DOHH2 (cell line): ENCODE measurements around the gene TAB3.
"Not testable (repeated sequence)": the region's sequence is repeated elsewhere in the genome, so short reads cannot be mapped to it uniquely, and the experiment has no call there.

Experiments
- H3F3A ChIP-seq: fragments of 200-600 bp; sonication (generic), shearing (Covaris generic); 2 replicates; pipeline ENCODE4 v1.6.0; 2016; ENCODE audit warnings: antibody characterized with exemption, mild to moderate bottlenecking; ENCODE audit not compliant: control insufficient read depth, insufficient read depth
- H3K27ac ChIP-seq: fragments of 200-600 bp; sonication (generic); 2 replicates; pipeline ENCODE4 v1.5.1; 2014; ENCODE audit warnings: low read depth, mild to moderate bottlenecking, low read length, moderate library complexity
- H3K27me3 ChIP-seq: fragments of 200-600 bp; sonication (generic); 2 replicates; pipeline ENCODE4 v1.6.1; 2014; ENCODE audit warnings: mild to moderate bottlenecking, low read length, mixed read lengths; ENCODE audit not compliant: control insufficient read depth
- H3K36me3 ChIP-seq: fragments of 200-600 bp; sonication (generic); 2 replicates; pipeline ENCODE4 v1.6.1; 2014; ENCODE audit warnings: mild to moderate bottlenecking, low read length, moderate library complexity, mixed read lengths; ENCODE audit not compliant: control insufficient read depth
- H3K4me1 ChIP-seq: fragments of 200-600 bp; sonication (generic); 2 replicates; pipeline ENCODE4 v1.6.1; 2014; ENCODE audit warnings: mild to moderate bottlenecking, low read length, mixed read lengths; ENCODE audit not compliant: control insufficient read depth
- H3K4me2 ChIP-seq: fragments of 200-600 bp; sonication (generic); 2 replicates; pipeline ENCODE4 v1.6.0; 2014; ENCODE audit warnings: mild to moderate bottlenecking, low read length, moderate library complexity
- H3K4me3 ChIP-seq: fragments of 200-600 bp; sonication (generic); 2 replicates; pipeline ENCODE4 v1.5.1; 2014; ENCODE audit warnings: mild to moderate bottlenecking, low read length, mixed read lengths
- H3K79me2 ChIP-seq: fragments of 200-600 bp; sonication (generic); 2 replicates; pipeline ENCODE4 v1.6.1; 2014; ENCODE audit warnings: mild to moderate bottlenecking, low read length, mixed read lengths; ENCODE audit not compliant: control insufficient read depth
- H3K9me2 ChIP-seq: fragments of 200-600 bp; sonication (generic); replicated peaks from 2 replicates; pipeline ENCODE4 v1.6.1; 2014; ENCODE audit warnings: mild to moderate bottlenecking, low read length, mixed read lengths; ENCODE audit not compliant: control insufficient read depth
- H3K9me3 ChIP-seq: fragments of 200-600 bp; sonication (generic); 2 replicates; pipeline ENCODE4 v1.6.1; 2014; ENCODE audit warnings: antibody characterized with exemption, low read length, mixed read lengths; ENCODE audit not compliant: control insufficient read depth, insufficient read depth
- H4K20me1 ChIP-seq: fragments of 200-600 bp; sonication (generic); 2 replicates; pipeline ENCODE4 v1.6.0; 2014; ENCODE audit warnings: low read depth, mild to moderate bottlenecking, antibody characterized with exemption, low read length, moderate library complexity; ENCODE audit not compliant: control insufficient read depth, insufficient read depth
- EZH2phosphoT487 ChIP-seq: fragments of 200-600 bp; sonication (generic); IDR thresholded peaks from 2 replicates; pipeline ENCODE4 v1.6.1; 2017; ENCODE audit warnings: borderline replicate concordance, mild to moderate bottlenecking, antibody characterized with exemption, low read length, moderate library complexity, mixed read lengths
- TF ChIP-seq, protein P1 (sequence below): fragments of 200-600 bp; sonication (generic); IDR thresholded peaks from one replicate; pipeline ENCODE4 v1.5.1; 2014; ENCODE audit warnings: antibody characterized with exemption, mild to moderate bottlenecking, low read depth, low read length; ENCODE audit not compliant: poor library complexity, severe bottlenecking

The TAB3 gene

GRCh38 chrX:30799327-30799726 lies 89.7 kb downstream of the TAB3 start:
- Histone ChIP-seq H3K4me2 (no peak overlapping the region), H3K79me2 (no peaks in the 10 kb centered on the region), H3K27ac (no peak overlapping the region), H3K27me3 (no peaks in the 10 kb centered on the region), H3K9me2 (no peaks in the 10 kb centered on the region), H3F3A (no peaks in the 10 kb centered on the region), H3K9me3 (no peaks in the 10 kb centered on the region), H4K20me1 (no peaks in the 10 kb centered on the region), H3K4me1 (no peaks in the 10 kb centered on the region), H3K4me3 (no peak overlapping the region), H3K36me3 (no peaks in the 10 kb centered on the region)
- TF ChIP-seq, protein P1, sequence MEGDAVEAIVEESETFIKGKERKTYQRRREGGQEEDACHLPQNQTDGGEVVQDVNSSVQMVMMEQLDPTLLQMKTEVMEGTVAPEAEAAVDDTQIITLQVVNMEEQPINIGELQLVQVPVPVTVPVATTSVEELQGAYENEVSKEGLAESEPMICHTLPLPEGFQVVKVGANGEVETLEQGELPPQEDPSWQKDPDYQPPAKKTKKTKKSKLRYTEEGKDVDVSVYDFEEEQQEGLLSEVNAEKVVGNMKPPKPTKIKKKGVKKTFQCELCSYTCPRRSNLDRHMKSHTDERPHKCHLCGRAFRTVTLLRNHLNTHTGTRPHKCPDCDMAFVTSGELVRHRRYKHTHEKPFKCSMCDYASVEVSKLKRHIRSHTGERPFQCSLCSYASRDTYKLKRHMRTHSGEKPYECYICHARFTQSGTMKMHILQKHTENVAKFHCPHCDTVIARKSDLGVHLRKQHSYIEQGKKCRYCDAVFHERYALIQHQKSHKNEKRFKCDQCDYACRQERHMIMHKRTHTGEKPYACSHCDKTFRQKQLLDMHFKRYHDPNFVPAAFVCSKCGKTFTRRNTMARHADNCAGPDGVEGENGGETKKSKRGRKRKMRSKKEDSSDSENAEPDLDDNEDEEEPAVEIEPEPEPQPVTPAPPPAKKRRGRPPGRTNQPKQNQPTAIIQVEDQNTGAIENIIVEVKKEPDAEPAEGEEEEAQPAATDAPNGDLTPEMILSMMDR, result no peak
- no peak for TF ChIP-seq EZH2phosphoT487

- Histone ChIP-seq H3K36me3 (no peaks in the 10 kb centered on the region), H3K4me3 (no peak overlapping the region), H3K9me2 (no peaks in the 10 kb centered on the region), H3K4me1 (no peaks in the 10 kb centered on the region), H3K4me2 (no peak overlapping the region), H3K9me3 (no peaks in the 10 kb centered on the region), H3K27ac (no peak overlapping the region), H4K20me1 (no peaks in the 10 kb centered on the region), H3F3A (no peaks in the 10 kb centered on the region), H3K27me3 (no peaks in the 10 kb centered on the region), H3K79me2 (no peaks in the 10 kb centered on the region)
- TF ChIP-seq EZH2phosphoT487, result no peak
- TF ChIP-seq, protein P1, result no peak
Measured at GRCh38 chrX:30798810-30799209, 90.2 kb downstream of the TAB3 start.

GRCh38 chrX:30797301-30797700 lies 91.8 kb downstream of the TAB3 start:
- not testable (repeated sequence) for H3K27me3 ChIP-seq, H3K9me2 ChIP-seq, H3K79me2 ChIP-seq, H3K4me3 ChIP-seq, H3K4me1 ChIP-seq, H3K27ac ChIP-seq, H4K20me1 ChIP-seq, H3K9me3 ChIP-seq, H3K4me2 ChIP-seq, H3F3A ChIP-seq, H3K36me3 ChIP-seq

- H3F3A ChIP-seq, result no peaks in the 10 kb centered on the region
- no peaks in the 10 kb centered on the region for H3K9me3 ChIP-seq
- no peak overlapping the region for H3K4me3 ChIP-seq
Measured at GRCh38 chrX:30795981-30796958, 92.8 kb downstream of the TAB3 start.

More at GRCh38 chrX:30795981-30796958, 92.8 kb downstream of the TAB3 start:
- H3K79me2 ChIP-seq, result no peaks in the 10 kb centered on the region
- no peak for TF ChIP-seq EZH2phosphoT487
- TF ChIP-seq, protein P1, result no peak
- no peak overlapping the region for H3K27ac ChIP-seq
- no peaks in the 10 kb centered on the region for H3K9me2 ChIP-seq
- H4K20me1 ChIP-seq, result no peaks in the 10 kb centered on the region
- H3K4me2 ChIP-seq, result no peak overlapping the region
- no peaks in the 10 kb centered on the region for H3K4me1 ChIP-seq
- no peaks in the 10 kb centered on the region for H3K36me3 ChIP-seq
- no peaks in the 10 kb centered on the region for H3K27me3 ChIP-seq
